ENCODE measurements around the gene TXNDC5.
"Not testable (repeated sequence)": the region's sequence is repeated elsewhere in the genome, so short reads cannot be mapped to it uniquely, and the experiment has no call there.

The TXNDC5 gene

DNA sequence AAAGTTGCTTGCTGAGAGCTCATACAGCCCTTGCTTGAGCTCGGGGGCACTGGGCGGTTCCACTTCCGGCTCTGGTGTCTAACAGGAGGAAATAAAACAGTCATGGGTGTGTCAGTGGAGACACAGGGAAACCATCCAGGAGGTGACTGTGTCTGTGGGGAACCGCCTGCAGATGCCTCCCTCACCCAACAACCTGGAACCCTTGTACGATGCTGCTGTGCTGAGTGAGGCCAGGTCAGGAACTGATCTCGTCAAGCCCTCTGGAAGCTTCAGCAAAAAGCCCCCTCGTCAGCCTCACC is 15.5 kb downstream of the TXNDC5 start:
- DNase-seq (ENCODE audit: low read depth): no peak

DNA sequence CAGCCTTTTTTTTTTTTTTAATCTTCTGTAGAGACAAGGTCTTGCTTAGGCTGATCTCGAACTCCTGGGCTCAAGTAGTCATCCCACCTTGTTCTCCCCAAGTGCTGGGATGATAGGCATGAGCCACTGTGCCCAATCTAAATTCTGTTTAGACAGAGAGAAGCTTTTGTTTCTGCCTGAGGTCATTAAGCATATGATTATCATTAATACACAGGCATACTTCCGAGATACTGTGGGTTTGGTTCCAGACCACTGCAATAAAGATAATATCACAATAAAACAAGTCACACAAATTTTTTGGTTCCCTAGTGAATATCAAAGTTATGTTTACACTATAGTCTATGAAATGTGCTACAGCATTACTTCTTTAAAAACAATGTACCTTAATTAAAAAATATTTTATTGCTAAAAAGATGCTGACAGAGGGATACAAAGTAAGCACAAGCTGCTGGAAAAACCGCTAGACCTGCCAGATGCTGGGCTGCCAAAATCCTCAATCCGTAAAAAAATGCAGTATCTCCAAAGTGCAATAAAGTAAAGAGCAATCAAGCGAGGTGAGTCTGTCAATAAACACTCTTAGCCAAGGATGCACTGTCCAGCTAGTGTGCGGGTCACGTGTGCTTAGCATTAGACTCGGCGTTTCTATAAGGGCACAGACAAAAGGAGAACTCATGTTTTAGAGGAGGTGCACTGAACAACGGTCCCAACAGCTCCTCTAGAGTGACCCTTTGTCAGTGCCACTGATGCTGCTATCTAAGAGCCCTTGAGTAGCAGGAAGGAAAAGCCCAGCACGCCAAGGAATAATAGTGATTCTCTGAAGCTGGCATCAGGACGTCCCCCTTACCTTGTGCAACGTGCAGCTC is 16.1 kb downstream of the TXNDC5 start:
- no peak for DNase-seq (ENCODE audit: low read depth)

DNA sequence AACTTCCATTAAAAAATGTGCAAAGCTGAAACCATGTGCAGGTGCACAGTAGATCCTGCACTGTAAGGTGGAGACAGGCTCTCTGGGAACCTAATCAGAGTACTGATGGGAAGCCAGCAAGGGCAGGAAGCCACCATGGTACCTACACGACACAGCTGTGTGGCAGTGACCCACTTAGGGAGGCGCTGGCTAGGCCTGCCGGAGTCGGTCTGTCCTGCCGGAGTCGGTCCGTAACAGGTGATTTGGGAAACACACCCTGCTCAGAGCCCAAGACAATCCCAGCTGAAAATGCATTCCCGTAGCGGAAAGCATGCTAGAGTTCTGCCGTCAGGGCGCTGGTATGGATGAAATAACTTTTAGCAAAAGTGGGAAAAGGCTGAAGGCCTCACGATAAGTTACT is 17.2 kb downstream of the TXNDC5 start:
- no peak for DNase-seq (ENCODE audit: low read depth)

DNA sequence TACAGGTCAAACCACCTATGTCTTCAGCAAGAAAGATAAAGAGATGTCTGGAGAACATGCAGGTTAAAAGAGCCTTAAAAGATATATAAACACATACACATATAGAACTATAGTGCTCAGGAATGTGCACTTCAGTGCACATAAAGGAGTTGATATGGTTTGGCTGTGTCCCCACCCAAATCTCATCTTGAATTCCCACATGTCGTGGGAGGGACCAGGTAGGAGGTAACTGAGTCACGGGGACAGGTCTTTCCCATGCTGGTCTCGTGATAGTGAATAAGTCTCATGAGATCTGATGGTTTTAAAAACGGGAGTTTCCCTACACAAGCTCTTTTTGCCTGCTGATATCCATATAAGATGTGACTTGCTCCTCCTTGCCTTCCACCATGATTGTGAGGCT is 18.2 kb downstream of the TXNDC5 start:
- DNase-seq (ENCODE audit: low read depth): not testable (repeated sequence)

DNA sequence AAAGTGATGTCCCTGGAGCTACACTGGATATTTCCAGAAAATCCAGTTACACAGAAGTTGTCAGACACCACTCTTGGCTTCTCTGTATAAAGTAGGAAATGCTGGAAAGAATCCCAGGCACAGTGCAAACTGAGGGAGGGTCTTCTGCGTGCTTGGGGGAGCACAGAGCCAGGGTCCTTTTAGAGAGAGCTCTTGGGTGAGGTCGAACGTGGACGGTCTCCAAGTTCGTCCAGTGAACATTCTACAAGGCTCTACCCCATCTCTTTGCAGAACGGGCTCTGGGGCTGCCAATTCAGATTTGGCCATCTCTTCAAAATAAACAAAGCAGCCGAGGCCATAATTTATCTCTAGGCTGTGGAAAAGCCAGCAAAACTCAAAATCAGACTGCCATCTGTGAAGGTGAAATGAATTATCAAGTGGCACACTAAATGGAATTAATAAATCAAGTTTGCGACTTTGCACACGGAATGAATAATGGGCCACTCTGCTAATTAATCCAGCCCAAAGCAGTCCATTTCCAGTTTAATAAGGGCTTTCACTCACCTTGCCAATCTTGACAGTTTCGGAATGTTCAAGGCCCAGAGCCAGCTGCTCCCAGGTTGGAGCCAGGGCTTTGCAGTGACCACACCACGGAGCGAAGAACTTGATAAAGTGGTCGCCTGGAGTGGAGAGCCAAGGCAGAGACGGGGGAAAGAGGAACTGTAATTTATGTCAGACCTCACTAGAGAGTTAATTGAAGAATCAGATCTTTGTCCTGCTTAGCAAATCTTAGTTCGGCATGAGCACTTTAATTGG is 19.3 kb downstream of the TXNDC5 start:
- no peak for DNase-seq (ENCODE audit: low read depth)

DNA sequence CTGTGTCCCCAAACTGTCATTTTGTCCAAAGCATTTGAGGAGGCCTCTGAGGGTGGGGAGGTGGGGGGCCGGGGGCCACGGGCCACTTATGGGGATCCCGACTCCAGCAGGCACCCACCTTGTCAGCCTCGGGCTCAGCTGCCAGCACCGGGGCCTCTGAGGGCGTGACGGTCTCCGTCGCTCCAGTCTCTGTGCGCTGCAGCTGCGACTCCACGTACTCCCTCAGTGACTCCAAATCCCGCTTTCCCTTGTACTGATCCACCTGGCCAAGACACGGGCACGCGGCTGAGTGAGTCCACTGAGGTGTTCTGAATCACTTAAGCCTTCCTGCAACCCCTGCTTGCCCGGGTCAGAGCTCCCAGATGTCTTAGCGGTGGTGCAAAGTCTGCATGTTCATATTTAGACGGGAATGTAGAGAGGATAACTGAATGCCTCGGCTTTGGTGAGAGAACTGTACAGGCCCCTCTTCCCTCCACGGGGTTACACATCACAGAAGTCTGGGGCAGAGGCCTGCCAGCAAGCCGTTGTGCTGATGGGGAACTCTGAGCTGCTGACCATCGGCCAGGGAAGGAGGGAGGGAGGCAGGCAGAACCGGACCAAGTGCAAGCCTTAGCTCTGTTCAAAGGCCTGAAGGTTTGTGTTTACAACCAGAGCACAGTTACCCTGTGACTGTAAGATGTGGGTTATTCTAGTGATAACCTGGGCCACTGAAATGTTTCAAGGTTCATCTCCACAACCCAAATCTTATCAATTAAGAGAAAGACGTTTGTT is 21.8 kb downstream of the TXNDC5 start:
- no peak for DNase-seq (ENCODE audit: low read depth)

DNA sequence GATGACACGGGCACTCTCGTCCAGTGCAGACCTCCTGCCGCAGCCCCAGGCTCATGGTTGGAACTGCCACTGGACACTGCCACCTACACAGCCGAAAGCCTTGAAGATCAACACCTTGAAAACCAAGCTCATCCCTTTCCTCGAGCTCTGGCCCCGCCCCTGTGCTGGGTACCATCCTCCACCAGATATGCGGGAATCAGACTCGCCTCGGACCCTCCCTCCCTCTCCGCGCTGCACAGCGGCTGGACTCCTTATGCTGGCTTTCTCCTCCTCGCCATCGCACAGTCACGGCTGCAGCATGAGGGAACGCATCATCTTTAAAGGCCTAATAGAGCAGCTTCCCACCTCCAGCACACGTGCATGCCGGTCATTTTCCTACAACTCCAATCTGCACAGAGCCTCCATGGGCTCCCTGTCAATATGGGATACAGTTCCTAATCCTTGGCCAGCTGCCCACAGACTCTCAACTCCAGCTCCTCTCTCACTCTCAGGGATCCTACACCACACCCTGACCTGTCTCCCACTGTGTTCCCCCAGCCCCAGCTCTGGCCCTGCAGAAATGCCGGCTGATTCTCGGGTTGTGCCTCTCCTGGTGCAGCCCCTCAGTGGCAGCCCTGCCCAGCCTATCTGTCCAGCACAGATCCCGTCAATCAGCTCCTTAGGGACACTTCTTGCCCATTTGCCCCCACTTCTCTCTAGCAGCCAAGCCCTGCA is 23.2 kb downstream of the TXNDC5 start:
- no peak for DNase-seq (ENCODE audit: low read depth)

DNA sequence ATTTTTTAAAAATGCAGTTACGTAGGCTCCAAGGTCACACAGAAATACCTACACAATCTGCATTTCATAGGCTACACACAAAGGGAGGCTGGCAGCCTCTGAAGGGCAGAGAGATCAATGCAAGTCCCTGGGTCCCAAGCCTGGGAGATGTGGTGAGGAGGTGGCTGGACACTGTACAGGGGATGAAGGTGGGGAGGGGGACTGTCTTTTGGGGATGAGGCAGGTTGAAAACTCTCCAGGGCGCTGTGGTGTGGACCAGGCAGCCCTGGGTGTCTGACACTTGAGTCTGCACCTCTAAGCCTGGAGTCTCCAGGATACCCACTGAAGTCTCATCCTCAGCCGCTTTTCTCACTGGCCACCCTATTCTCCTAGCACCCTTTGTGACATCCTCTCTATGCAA is 24.5 kb downstream of the TXNDC5 start:
- no peak for DNase-seq (ENCODE audit: low read depth)

DNA sequence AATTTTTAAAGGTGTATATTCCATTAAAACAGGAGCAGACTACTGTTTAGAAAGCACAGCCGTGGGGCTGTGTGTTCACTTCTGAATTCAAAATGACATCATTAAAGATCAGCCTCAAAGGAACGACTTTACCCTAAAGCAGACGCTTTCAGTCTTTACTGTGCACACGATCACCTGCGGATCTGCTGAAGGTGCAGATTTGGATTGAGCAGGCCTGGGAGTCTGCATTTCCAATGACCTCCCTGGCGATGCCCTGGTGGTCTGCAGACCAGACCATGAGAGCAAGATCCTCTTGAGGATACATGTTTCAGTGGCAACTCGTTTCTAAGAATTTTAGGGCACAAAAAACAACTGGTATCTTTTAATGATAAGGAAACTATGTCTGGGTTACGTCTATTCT is 27.2 kb downstream of the TXNDC5 start:
- DNase-seq (ENCODE audit: low read depth): no peak

DNA sequence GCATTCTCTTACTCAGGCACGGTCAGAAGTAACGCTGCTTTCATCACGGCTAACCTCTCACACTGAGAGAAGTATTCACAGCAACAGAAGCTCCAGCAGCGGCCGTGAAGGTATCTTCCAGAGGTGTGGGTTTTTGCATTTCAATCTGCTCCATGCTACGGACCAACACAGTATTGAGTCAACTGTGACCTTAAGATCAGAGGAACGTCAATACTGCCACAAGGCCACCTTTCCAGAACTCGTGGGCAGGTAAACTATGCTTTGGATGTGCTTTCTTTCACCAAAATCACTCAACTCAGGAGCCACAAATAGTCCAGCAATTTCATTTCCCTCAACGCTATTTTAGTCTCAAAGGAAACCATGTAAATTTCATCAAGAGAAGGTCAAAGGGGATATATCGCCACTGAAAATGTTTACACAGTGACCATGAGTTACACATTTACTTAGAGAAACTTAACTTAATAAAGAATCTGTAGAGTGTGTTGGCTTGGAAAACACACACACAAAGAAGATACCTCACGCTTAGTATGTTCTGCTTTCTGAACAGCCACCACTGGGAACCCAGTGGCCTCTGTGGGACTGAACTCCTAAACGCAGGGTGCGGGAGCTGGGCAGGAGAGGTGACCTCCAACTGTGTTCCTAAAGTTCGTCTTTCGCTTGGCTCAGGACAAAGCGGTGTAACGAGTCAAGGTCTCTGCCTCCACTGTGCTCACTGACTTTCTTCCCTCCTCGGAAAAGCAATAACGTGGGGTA is 27.9 kb downstream of the TXNDC5 start:
- DNase-seq (ENCODE audit: low read depth): no peak

DNA sequence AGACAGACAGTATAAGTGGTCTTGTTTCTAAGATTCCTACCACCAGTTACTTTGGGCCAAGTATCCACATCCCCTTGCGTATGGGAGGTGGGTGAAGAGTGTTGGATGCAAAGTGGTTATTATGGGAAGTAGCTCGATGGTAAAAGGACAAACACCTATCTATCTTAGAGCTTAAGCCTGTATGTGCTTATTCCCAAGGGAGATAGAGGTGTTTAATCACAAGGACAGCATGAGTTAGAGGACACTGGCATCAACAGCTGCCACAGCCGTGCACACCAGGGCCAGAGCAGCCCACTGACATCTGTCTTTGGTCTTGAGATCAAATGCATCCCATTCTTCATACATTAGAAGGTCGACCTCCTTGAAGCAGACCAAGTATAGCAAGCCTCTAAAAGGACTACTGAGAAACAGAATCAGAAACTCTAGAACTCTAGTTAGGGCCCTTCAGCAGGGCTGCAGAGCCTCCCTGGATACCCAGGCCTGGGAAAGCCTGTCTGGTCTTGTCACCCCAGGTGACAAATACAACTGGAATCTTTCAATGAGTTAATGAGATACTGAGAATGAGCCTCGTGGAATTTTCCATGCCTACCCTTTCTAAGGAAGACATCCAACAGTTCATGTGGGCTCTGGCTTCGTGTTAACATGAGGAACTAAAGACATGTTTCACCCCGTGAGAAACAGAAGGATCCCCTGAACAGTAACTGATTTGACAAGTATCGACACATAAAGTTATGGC is 28.7 kb downstream of the TXNDC5 start:
- no peak for DNase-seq (ENCODE audit: low read depth)

DNA sequence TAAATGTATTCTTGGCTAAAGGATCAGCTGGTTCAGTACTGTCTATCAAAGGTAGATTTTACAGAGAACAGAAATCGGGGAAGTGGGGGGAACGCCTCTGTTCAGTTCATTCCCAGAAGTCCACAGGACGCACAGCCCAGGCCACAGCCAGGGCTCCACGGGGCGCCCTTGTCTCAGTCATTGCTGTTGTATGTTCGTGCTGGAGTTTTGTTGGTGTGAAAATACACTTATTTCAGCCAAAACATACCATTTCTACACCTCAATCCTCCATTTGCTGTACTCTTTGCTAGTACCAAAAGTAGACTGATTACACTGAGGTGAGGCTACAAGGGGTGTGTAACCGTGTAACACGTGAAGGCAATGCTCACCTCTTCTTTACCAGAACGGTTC is 29.9 kb downstream of the TXNDC5 start:
- DNase-seq (ENCODE audit: low read depth): no peak

DNA sequence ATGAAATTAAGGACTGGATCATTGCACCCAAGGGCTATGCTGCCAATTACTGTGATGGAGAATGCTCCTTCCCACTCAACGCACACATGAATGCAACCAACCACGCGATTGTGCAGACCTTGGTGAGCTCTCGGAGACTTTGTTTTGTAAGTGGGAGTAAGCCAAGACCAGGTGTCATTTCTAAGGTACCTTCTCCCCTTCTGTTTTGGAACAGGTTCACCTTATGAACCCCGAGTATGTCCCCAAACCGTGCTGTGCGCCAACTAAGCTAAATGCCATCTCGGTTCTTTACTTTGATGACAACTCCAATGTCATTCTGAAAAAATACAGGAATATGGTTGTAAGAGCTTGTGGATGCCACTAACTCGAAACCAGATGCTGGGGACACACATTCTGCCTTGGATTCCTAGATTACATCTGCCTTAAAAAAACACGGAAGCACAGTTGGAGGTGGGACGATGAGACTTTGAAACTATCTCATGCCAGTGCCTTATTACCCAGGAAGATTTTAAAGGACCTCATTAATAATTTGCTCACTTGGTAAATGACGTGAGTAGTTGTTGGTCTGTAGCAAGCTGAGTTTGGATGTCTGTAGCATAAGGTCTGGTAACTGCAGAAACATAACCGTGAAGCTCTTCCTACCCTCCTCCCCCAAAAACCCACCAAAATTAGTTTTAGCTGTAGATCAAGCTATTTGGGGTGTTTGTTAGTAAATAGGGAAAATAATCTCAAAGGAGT is 30.4 kb downstream of the TXNDC5 start:
- no peak for DNase-seq (ENCODE audit: low read depth)

DNA sequence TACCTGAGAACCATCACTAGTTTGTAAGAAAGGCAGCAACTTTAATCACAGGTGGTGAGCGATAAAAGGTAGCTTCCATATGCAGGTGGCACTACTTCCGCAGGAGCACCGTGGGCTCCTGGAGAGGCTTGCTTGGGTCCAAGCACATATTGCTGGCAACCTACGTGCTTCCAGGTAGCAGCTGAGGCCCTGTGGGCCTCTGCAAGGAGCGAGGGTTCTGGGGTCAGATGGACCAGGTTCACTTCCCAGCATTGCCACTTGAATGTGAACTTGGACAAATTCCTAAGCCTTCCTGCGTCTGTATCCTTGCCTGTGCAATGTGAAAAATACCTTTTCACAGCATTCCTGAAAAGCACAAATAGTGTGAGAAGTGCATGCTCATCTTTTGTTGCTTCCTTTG is 31.0 kb downstream of the TXNDC5 start:
- no peak for DNase-seq (ENCODE audit: low read depth)

DNA sequence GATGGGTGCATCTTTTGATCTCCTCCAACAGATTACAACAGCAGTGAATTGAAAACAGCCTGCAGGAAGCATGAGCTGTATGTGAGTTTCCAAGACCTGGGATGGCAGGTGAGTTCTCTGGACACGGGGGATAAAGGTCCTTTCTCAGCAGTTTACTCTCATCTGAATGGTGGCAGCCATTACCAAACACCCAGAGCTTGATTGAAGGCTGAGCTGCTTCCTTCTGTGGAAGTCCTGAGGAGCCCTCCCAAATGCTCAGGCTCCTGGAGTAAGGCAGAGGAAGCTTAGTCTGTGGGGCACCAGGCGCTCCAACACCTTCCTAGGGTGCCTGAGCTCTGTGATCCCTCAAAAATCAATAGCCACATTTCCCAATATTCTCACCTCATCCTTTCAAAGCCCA is 31.5 kb downstream of the TXNDC5 start:
- DNase-seq (ENCODE audit: low read depth): no peak

DNA sequence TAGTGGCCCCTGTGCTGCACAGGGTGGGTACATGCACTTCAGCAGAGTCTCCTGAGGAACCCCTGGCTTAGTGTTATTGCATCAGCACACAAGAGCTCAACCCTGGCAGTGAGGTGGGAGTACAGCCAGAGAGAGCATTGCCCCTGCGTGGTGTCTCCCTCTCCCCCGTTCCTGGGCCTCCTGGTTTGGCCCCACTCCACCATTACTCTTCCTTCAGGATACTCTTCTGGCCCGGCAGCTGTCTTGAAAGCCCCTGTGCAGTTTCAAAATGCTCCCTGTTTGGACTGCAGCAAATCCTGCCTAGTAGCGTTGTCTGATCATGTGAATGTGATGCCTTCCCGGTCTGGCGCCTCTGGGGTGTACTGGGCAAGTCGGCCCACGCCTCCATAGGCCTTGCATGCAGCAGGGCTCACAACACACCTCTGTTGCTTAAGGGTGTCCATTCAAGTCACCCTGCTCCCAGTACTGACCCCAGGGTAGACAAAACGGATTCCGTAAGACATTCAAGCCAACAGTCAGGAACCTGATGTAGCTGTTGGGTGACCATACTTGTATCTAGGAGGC is 32.1 kb downstream of the TXNDC5 start:
- no peak for DNase-seq (ENCODE audit: low read depth)

DNA sequence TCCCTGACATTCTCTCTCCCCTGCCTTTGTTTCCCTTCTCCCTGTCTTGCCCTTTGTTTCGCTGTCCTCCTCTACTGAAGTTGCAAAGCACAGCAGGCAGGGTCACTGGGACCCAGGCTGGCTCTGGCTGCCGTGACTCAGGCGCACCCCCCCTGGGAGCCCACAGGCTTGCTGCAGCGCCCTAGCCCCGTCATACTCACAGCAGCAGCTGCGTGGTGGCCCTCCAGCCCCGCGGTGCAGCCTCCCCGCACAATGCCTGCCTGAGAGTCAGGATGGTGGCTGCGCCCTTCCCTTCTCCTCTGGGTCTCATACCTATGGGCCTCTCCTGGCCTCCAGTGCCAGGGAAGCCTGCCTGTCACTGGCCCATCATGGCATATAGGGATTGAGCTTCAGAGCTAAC is 41.7 kb downstream of the TXNDC5 start:
- no peak for DNase-seq (ENCODE audit: low read depth)

DNA sequence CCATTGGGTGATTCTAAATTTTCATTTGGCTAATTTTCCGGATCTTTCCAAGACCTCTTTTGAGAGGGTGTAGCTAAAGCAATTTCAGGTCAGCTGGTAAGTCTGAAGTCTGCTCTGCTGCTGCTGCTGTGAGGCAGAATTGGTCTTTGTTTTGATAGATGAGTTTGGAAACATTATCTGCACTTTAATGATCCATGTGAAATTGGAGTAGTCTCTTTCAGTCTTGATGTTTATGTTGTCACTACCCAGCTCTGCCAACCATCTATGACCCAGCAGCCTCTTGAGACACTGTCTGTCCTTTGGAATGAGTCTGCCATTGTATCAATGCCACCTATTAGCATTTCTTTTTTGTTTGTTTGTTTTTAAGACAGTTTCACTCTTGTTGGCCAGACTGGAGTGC is 44.1 kb downstream of the TXNDC5 start:
- no peak for DNase-seq (ENCODE audit: low read depth)

DNA sequence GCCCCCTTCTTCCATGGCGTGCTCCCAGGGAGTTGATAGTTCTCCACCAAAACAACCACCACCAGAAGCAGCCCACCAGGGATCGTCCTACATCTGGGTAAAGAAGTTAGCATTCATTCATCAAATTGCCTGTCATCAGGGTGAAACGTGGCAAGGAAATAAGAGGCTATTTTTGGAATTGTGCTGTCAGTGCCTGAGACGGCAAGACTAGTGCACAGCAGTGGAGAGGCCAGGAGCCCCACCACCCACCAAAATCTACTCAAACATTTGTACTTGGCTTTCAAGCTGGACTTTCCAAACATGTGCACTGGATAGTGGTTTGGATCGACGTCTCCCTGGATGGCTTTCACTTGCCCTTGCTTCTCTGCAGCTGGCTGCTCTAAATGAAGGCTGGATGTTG is 44.8 kb downstream of the TXNDC5 start:
- DNase-seq (ENCODE audit: low read depth): no peak

DNA sequence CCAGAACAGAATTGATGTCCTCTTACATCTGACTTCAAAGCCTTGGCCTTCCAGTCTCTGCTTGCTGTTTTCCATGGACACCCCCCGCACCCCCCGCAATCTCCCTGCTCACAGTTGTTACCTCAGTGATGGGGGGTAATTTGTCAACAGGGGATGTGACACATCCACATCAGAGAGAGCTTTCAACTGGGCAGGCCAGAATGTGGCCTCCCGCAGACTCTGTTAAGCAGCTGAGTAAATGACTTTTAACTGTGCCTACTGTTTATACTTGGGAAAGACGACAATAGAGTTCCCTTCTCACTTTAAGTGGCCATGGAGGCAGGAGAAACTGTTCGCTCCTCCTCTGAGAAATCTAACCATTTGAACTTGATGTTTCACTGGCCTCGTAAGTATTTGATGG is 51.0 kb downstream of the TXNDC5 start:
- DNase-seq (ENCODE audit: low read depth): no peak

All from T follicular helper cell (primary cell).